WERI-Rb-1 (cell line): Measurements from ENCODE around the gene HILPDA.

ENCODE experiments used
- DNase-seq: peaks from one replicate; pipeline ENCODE4 v3.0.0-alpha.2; 2020
- H3K27ac ChIP-seq: fragments of 250-450 bp; sonication (Bioruptor Pico); 2 replicates; pipeline ENCODE4 v1.5.1; 2020; ENCODE audit warnings: mild to moderate bottlenecking, moderate library complexity
- H3K27me3 ChIP-seq: fragments of 250-450 bp; sonication (Bioruptor Pico); 2 replicates; pipeline ENCODE4 v1.5.1; 2021; ENCODE audit warnings: mild to moderate bottlenecking, low read depth, moderate library complexity; ENCODE audit not compliant: insufficient read depth, severe bottlenecking
- H3K36me3 ChIP-seq: fragments of 250-450 bp; sonication (Bioruptor Pico); 2 replicates; pipeline ENCODE4 v1.5.1; 2020; ENCODE audit warnings: mild to moderate bottlenecking, moderate library complexity
- H3K4me3 ChIP-seq: 2 replicates; pipeline ENCODE4 v1.5.1; 2011; ENCODE audit warnings: low read depth, mild to moderate bottlenecking, control low read depth, low read length
- H3K9me3 ChIP-seq: fragments of 250-450 bp; sonication (Bioruptor Pico); 2 replicates; pipeline ENCODE4 v1.5.1; 2021; ENCODE audit warnings: mild to moderate bottlenecking, moderate library complexity; ENCODE audit not compliant: severe bottlenecking
- TF ChIP-seq, protein P1 (sequence below): IDR thresholded peaks from 2 replicates; pipeline ENCODE4 v1.5.1; 2011; ENCODE audit warnings: low read depth, mild to moderate bottlenecking, control low read depth, inconsistent platforms, low read length

Gene HILPDA

DNA sequence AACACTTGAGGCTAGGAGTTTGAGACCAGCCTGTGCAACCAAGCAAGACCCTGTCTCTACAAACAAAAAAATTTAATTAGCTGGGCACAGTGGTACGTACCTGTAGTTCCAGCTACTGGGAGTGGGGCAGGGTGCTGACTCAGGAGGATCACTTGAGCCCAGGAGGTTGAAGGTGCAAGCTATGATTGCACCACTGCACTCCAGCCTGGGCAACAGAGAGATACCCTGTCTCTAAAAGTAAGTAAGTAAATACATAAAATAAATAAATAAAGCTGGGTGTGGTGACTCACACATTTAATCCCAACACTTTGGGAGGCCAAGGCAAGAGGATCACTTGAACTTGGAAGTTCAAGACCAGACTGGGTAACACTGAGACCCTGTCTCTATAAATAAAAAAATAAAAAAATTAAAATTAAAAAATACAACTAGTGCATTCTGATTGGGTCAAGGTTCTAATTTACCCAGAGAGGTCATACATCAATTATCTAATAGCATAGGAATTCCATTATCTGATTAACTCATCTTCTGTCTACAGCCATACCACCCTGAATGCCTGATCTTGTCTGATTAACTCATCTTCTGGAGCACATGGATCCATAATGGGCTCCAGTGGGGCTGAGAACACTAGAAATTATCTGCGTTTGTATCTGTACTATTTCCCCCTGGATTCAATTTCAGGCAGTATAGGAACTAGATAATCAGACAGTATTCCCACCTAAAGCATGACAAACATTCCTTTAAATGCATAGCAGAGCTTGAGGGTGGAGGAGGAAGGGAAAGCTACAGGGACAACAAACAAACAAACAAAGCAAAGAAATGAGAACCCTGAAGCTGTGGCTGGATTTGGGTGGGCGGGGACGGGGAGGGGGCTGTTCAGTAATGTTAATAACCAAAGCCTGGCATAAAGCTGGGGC lies 21.0 kb upstream of the HILPDA start:
- Histone ChIP-seq H3K27ac (no peak overlapping the region), H3K9me3 (no peaks in the 10 kb centered on the region), H3K4me3 (no peak overlapping the region), H3K27me3 (no peaks in the 10 kb centered on the region), H3K36me3 (no peaks in the 10 kb centered on the region)
- DNase-seq: no peak
- TF ChIP-seq, protein P1, sequence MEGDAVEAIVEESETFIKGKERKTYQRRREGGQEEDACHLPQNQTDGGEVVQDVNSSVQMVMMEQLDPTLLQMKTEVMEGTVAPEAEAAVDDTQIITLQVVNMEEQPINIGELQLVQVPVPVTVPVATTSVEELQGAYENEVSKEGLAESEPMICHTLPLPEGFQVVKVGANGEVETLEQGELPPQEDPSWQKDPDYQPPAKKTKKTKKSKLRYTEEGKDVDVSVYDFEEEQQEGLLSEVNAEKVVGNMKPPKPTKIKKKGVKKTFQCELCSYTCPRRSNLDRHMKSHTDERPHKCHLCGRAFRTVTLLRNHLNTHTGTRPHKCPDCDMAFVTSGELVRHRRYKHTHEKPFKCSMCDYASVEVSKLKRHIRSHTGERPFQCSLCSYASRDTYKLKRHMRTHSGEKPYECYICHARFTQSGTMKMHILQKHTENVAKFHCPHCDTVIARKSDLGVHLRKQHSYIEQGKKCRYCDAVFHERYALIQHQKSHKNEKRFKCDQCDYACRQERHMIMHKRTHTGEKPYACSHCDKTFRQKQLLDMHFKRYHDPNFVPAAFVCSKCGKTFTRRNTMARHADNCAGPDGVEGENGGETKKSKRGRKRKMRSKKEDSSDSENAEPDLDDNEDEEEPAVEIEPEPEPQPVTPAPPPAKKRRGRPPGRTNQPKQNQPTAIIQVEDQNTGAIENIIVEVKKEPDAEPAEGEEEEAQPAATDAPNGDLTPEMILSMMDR: no peak

DNA sequence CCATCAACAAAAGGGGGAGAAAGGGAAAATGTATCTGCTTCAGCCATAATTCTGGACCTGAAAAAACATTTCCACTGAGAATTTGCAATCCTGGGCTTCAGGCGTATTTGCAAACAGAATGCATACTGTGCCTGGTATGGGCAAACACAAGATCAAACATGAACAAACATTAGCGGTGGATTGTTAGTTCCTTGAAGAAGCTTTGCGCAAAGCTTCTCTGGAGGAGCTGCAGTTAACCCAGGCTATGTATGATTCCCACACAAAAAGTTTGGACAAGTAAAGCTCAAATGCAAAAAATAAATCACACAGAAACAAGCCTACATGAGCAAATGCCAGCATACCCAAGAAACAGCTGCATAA lies 20.4 kb upstream of the HILPDA start:
- Histone ChIP-seq H3K27ac (no peak overlapping the region), H3K4me3 (no peak overlapping the region)
- TF ChIP-seq, protein P1: no peak

DNA sequence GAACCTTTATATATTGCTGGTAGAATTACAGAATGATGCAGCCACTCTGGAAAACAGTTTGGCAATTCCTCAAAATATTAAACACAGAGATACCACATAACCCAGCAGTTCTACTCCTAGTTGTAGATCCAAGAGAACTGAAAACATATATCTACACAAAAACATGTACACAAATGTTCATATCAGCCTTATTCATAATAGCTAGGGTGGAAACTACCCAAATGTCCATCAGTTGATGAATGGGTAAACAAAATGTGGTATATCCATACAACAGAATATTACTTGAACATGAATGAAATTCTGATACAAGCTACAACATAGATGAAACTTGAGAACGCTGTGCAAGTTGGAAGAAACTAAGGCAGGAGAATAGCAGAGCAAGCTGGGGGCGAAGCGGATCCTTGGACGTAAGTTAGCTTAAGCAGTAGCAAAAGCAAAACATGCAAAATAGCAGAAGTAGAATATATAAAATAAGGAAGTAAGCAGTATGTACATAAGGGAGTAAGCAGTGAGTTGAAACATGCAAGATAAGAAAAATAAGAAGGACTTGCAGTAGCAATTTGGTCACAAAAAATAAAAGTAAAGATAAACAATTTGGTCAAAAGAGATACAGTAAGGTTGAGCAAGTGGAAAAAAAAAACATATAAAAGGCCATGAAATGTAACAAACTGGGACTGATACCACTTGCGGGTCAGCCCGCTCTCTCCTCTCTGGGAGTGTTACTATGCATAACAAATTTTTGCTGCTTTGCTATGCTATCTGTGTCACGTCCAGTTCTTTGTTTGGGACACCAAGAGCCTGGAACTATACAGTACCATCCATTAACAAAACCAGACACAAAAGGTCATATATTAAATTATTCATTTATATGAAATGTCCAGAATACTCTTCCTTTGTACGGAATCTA lies 18.0 kb upstream of the HILPDA start:
- Histone ChIP-seq H3K4me3 (no peak overlapping the region), H3K27me3 (no peaks in the 10 kb centered on the region), H3K27ac (no peak overlapping the region), H3K9me3 (no peaks in the 10 kb centered on the region), H3K36me3 (no peaks in the 10 kb centered on the region)
- TF ChIP-seq, protein P1: no peak
- DNase-seq: no peak

More for the DNA sequence above, 20.4 kb upstream of the HILPDA start:
- DNase-seq: no peak
- Histone ChIP-seq H3K36me3 (no peaks in the 10 kb centered on the region), H3K27me3 (no peaks in the 10 kb centered on the region), H3K9me3 (no peaks in the 10 kb centered on the region)

DNA sequence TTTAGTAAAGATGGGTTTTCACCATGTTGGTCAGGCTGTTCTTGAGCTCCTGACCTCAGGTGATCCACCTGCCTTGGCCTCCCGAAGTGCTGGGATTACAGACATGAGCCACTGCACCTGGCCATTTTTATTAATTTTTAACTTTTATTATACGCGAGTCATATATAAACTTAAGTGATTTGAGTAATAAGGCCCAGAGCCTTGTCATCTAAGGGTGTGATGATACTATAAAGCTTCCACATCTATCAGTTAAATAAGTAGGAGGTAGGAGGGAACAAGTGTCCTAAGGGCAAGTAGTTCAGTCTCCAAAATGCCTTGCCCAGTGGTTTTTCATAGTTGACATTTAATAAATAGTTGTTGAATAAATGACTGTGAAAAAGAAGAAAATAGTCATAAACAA lies 13.3 kb upstream of the HILPDA start:
- no peaks in the 10 kb centered on the region for H3K9me3 ChIP-seq
- H3K4me3 ChIP-seq: no peak overlapping the region
- no peak for DNase-seq
- TF ChIP-seq, protein P1: no peak
- no peaks in the 10 kb centered on the region for H3K36me3 ChIP-seq
- no peak overlapping the region for H3K27ac ChIP-seq
- no peaks in the 10 kb centered on the region for H3K27me3 ChIP-seq

- DNase-seq: no peak
- Histone ChIP-seq H3K9me3 (no peaks in the 10 kb centered on the region), H3K4me3 (no peak overlapping the region), H3K27me3 (no peaks in the 10 kb centered on the region), H3K27ac (no peak overlapping the region), H3K36me3 (no peaks in the 10 kb centered on the region)
- TF ChIP-seq, protein P1: no peak
These were observed 11.7 kb upstream of the HILPDA start for GRCh38 chr7:128443831-128444600.
